Activated naive CD4-positive, alpha-beta T cell treated with anti-CD3 and anti-CD28 coated beads, Interleukin-2, amount 50 U/mL, for 72 hours (primary cell): ENCODE measurements around the gene SPOCD1. TPM values are rescaled to one million over a fixed set of nuclear protein-coding genes. Genes with fewer than 3 reads are reported as not detected.

Experiments
- ATAC-seq, 2 donors: fragments of 150-1000 bp; cut with Tn5 transposase; 2 replicates each; pipeline ENCODE4 v1.10.0; 2021; ENCODE audit warnings: mild to moderate bottlenecking in 2 of 2, moderate library complexity in 2 of 2
- DNase-seq, 2 donors: peaks; one replicate each; pipeline ENCODE4 v3.0.0; 2021 to 2022; ENCODE audit warnings: low spot score in 2 of 2
- H3K27ac Mint-ChIP-seq, 2 donors: one replicate each; pipeline ENCODE4 v1.8.0; 2022; ENCODE audit warnings: mild to moderate bottlenecking in 2 of 2, mixed read lengths in 2 of 2
- H3K36me3 Mint-ChIP-seq, 2 donors: one replicate each; pipeline ENCODE4 v1.8.0; 2022; ENCODE audit warnings: mixed read lengths in 2 of 2
- H3K9me3 Mint-ChIP-seq, 2 donors: one replicate each; pipeline ENCODE4 v1.8.0; 2022; ENCODE audit warnings: mixed read lengths in 2 of 2
- total RNA-seq, 2 donors: library from RNA; stranded (reverse); gene quantifications; one replicate each; pipeline ENCODE4 v1.2.3, GENCODE V29; 2022

The SPOCD1 gene
- 1 to 10 TPM in 1 of 2 donors, under 1 TPM in 1; 0.46 to 1.8 TPM for total RNA-seq

DNA sequence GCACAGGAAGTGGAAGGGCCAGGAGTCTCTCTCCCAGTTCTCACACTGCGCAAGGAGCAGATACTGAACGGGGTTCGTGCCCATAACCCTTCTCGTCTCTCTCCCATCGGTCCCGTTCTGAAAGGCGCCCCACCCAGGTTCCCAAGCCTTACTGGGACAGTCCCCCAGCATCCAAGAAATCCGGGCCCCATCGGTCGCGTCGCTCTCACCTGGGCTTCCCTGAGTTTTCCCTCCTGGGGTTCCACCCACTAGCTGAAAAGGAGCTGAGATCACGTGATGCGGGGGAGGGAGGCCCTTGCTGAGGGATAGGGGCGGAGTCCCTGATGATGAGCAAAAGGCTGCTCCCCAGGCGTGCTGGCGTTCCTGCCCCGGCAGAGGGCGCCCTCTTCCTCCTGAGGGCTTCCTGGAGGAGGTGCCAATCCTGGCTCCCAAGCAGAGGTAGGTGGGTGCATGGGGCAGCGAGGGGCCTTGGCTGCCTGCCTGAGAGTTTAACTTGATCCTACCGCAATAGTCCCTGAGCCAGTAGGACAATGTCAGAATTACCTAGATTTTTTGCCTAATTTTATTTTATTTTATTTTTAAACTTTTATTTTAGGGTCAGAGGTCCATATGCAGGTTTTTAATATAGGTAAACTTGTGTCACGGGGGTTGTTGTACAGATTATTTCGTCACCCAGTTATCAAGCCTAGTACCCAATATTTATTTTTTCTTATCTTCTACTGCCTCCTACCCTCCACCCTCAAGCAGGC is at the start of gene SPOCD1:
Gene SPOCD1, minus strand, starts transcription at position 271 of the 749 bp plus-strand sequence. CDS start 689 bp downstream, outside the sequence.
- Mint-ChIP-seq H3K36me3 (no peaks in the 10 kb centered on the region), H3K9me3 (no peaks in the 10 kb centered on the region), H3K27ac (peak within 1 kb of the TSS; percentile 17 to 55)
- ATAC-seq (peak; percentile 90 to 96), DNase-seq (peak; percentile 90 to 91)

DNA sequence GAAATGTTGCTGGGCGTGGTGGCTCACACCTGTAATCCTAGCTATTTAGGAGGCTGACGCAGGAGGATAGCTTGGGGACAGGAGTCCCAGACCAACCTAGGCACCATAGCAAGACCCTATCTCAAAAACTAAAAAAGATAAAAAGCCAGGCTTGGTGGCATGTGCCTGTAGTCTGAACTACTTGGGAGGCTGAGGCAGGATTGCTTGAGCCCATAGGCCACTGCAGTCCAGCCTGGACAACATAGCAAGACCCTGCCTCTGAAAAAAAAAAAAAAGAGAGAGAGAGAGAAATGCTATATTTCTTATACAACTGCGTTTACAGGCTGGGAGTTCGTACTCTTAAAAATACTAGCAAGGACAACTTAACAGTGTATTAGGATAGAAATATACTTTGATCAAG is 46.2 kb upstream of the SPOCD1 start:
- Mint-ChIP-seq H3K27ac (no peak overlapping the region), H3K9me3 (no peaks in the 10 kb centered on the region), H3K36me3 (no peaks in the 10 kb centered on the region)
- DNase-seq (no peak), ATAC-seq (no peak)

DNA sequence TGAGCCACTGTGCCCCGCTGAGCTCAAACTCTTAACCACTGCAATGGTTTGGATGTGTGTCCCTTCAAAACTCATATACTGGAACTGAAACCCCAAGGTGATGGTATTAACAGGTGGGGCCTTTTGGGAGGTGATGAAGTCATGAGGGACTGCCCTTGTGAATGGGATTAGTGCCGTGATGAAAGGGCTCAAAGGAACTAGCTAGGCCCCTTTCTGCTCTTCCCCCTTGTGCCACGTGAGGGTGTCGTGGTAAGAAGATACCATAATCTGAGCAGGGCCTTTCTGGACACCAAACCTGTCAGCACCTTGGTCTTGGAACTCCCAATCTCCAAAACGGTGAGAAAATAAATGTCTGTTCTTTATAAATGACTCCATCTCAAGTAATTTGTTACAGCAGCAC is 45.5 kb upstream of the SPOCD1 start:
- DNase-seq (no peak), ATAC-seq (no peak)
- H3K36me3 Mint-ChIP-seq: no peaks in the 10 kb centered on the region
- H3K9me3 Mint-ChIP-seq: no peaks in the 10 kb centered on the region
- H3K27ac Mint-ChIP-seq: no peak overlapping the region

DNA sequence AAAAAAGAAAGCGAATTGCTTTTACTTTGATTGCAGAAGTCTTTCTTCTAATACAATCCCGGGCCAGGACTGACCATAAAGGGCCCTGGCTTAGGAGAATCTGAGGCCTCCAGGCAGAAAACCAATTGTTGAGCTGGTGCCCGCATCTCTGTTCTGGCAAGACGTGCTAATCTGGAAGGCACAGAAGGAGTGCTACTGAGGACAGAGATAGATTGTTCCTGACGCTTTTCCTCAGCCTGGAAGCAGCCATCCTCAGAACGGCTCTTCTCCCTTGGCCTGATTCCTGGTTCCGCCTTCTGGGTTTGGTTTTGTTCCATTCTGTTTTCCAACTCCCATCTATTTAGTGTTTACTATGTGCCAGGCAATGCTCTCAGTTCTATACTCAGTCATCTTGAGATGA is 44.8 kb upstream of the SPOCD1 start:
- H3K9me3 Mint-ChIP-seq: no peaks in the 10 kb centered on the region
- H3K36me3 Mint-ChIP-seq: no peaks in the 10 kb centered on the region
- H3K27ac Mint-ChIP-seq: no peak overlapping the region
- ATAC-seq (no peak), DNase-seq (no peak)

DNA sequence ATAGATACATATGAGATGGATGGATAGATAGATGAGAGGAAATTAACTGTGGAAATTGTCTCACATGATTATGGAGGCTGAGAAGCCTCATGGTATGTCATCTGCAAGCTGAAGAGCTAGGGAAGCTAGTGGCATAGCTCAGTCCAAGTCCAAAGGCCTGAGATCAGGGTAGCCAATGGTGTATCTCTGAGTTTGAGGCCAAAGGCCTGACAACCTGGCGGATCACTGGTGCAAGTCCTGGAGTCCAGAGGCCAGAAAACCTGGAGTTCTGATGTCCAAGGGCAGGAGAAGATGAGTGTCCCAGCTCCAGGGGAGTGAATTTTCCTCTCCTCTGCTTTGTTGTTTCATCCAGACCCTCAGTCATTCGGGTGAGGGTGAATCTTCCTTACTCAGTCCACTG is 43.9 kb upstream of the SPOCD1 start:
- ATAC-seq: no peak
- no peak for DNase-seq
- Mint-ChIP-seq H3K27ac (peak overlapping the region in 1 of 2 donors; percentile 39), H3K36me3 (no peaks in the 10 kb centered on the region), H3K9me3 (no peaks in the 10 kb centered on the region)

DNA sequence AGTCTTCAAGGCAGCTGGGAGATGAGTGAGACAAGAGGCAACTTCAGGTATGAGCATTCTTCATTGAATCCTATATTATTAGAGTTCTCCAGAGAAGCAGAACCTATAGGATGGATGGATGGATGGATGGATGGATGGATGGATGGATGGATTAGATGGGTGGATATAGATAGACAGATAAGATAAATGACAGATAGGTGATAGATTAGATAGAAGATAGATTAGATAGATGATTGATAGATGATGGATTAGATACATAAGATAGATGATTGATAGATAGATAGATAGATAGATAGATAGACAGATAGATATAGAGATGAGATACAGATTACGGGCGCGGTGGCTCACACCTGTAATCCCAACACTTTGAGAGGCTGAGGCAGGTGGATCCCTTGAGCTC is 43.2 kb upstream of the SPOCD1 start:
- no peaks in the 10 kb centered on the region for H3K9me3 Mint-ChIP-seq
- H3K27ac Mint-ChIP-seq: peak overlapping the region in 1 of 2 donors; percentile 46
- no peak for DNase-seq
- no peaks in the 10 kb centered on the region for H3K36me3 Mint-ChIP-seq
- ATAC-seq: no peak

DNA sequence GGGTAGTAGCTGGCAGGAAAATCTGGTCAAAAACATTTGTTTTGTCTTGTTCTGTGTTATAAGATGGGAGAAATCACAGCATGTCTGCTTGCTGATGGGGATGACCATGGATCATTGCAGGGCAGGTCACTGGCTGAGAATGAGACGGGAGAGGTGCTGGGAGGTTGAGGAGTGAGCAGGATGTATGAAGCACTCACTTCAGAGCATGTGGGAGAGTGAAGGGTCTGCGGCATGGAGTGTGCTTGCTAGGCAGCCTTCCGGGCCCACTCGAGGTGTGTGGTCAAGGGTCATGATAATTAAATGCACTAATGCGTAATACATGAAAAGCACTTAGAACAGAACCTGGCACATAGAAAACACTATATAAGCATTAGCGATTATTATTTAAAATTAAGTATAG is 42.0 kb upstream of the SPOCD1 start:
- Mint-ChIP-seq H3K9me3 (no peaks in the 10 kb centered on the region), H3K36me3 (no peaks in the 10 kb centered on the region), H3K27ac (no peak overlapping the region)
- DNase-seq (no peak), ATAC-seq (no peak)

DNA sequence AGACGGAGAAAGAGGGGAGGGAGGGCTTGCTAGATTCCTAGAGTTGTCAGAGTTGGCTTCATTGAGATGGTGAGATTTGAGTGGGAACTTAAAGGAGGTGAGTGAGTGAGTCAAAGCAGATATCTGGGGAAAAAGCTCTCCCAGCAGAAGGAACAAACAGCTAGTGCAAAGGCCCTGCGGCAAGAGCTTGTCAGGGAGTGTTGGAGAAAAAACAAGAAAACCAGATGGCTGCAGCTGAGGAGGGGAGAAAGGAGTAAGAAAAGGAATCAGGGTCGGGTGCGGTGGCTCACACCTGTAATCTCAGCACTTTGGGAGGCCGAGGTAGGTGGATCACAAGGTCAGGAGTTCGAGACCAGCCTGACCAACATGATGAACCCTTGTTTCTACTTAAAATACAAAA is 40.3 kb upstream of the SPOCD1 start:
- ATAC-seq (no peak), DNase-seq (no peak)
- H3K36me3 Mint-ChIP-seq: no peaks in the 10 kb centered on the region
- H3K27ac Mint-ChIP-seq: no peak overlapping the region
- H3K9me3 Mint-ChIP-seq: no peaks in the 10 kb centered on the region

DNA sequence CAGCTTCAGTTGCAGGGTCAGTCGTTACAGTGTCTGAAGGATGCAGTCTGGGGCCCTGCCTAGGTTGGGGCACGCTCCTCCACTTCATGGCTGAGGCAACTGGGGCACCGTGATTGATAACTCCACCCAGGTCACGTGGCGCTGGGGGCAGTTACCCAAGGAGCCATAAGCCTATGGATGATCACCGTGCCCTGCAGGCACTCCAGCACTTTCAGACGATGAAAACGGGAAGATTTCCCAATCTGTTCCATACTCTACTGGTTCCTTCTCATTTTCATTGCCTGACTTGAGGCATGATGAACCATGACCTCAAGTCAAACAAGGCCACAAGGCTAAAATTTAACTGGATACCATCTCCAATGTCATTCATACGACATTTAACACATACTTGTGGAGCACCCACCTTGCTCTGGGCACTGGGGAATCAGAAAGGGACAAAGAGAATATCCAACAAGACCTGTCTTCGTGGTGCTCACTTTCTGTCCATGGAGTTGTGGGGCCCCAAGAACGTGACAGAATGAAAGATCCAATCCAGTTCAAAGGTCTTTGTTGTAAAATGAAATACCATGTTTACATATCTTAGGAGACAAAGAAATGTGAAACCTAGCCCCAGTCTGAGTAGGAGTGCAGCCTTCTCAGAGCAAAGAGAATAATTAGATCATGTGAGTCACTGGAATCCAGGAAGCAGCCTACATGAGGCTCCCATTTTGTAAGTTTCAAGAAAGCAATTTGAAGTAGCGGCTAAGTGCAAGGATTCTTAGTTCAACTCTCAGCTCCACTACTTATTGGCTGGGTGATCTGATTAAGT is 39.4 kb upstream of the SPOCD1 start:
- peak; percentile 44 to 76 for ATAC-seq
- no peaks in the 10 kb centered on the region for H3K9me3 Mint-ChIP-seq
- no peaks in the 10 kb centered on the region for H3K36me3 Mint-ChIP-seq
- DNase-seq: no peak
- no peak overlapping the region for H3K27ac Mint-ChIP-seq

DNA sequence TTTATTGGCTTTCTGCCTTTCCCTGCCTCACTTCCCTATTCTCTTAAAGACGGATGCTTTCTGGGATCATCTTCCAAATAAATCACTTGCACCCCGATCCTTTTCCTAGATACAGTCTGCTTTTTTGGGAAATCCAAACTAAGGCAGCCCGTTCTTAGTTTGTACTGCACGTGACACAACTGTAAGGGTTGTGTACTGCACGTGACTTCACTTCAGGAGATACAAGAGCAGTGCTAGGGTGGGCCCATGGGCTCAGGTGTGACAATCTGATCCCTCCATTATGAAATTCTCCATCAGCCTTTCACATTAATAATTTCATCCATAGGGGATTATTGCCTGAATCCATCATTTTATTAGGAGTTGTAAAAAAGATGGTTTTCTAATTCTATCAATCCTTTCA is 33.8 kb upstream of the SPOCD1 start:
- ATAC-seq (no peak), DNase-seq (no peak)
- peaks cover 4 to 7% of the 10 kb centered on the region in 2 donors for H3K9me3 Mint-ChIP-seq
- H3K36me3 Mint-ChIP-seq: no peaks in the 10 kb centered on the region
- no peak overlapping the region for H3K27ac Mint-ChIP-seq

DNA sequence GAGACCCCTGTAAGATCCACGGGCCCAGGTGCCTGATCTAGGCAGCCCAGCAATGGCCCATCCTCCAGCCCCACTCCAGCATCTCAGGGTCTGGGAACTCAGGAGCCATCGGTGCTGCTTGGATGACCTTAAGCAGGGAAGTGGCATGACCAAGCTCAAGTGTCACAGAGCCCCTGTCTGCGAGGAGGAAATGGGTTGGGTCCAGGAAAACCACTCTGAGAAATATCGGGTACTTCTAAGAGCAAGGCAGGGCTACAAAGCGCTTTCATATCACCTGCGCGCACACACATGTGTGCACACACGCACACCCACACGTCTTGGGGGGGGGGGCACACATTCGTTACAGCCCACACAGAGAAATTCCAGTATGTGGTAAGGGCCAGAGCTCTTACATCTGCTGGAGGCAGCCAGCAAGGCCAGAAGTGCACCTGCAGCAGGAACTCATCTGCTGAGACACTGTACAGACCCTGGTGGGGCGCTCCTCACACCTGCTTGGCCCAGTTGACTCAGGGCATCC is 32.6 kb upstream of the SPOCD1 start:
- ATAC-seq (peak; percentile 76 to 89), DNase-seq (peak in 1 of 2 donors; percentile 32)
- Mint-ChIP-seq H3K36me3 (no peaks in the 10 kb centered on the region), H3K27ac (peak overlapping the region in 1 of 2 donors; percentile 60), H3K9me3 (peaks cover 4 to 7% of the 10 kb centered on the region in 2 donors)

DNA sequence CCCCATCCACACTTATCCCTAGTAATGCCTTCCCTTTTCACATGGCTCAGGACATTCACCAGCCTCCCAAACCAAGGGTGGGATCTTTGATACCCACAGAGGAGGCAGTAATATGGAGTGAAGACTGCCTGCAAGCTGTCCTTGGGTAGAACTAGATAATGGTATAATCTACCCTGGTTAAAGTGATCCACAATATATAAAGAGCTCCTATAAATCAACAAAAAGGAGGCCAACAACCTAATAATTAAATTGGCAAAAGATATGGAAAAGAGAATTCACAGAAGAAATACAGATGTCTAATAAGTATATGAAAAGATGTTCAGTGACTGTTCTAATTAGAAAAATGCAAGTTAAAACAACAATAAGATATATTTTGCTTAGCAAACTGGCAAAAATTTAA is 30.7 kb upstream of the SPOCD1 start:
- ATAC-seq (no peak), DNase-seq (no peak)
- Mint-ChIP-seq H3K27ac (no peak overlapping the region), H3K36me3 (no peaks in the 10 kb centered on the region), H3K9me3 (peaks cover 4 to 7% of the 10 kb centered on the region in 2 donors)

DNA sequence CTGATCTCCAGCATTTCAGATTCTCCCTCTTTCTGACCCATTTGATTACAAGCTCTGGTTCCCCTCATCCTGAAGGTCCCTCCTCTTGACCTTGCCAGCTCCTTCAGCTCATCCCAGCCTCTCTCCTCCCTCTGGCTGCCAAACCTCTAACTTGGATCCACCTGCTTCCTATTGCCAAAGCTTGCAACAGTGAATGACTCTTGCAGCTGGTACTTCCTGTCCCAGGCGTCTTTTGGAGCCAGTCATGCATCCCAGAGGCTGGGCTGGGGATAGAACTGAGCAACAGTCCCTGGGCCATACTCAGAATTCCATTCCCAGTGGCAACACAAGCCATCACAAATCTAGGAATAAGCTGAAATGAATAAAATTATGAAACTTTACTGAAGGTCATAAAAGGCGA is 27.7 kb upstream of the SPOCD1 start:
- DNase-seq: no peak
- Mint-ChIP-seq H3K9me3 (peaks cover 4 to 7% of the 10 kb centered on the region in 2 donors), H3K36me3 (no peaks in the 10 kb centered on the region), H3K27ac (peak overlapping the region in 1 of 2 donors; percentile 54)
- no peak for ATAC-seq

DNA sequence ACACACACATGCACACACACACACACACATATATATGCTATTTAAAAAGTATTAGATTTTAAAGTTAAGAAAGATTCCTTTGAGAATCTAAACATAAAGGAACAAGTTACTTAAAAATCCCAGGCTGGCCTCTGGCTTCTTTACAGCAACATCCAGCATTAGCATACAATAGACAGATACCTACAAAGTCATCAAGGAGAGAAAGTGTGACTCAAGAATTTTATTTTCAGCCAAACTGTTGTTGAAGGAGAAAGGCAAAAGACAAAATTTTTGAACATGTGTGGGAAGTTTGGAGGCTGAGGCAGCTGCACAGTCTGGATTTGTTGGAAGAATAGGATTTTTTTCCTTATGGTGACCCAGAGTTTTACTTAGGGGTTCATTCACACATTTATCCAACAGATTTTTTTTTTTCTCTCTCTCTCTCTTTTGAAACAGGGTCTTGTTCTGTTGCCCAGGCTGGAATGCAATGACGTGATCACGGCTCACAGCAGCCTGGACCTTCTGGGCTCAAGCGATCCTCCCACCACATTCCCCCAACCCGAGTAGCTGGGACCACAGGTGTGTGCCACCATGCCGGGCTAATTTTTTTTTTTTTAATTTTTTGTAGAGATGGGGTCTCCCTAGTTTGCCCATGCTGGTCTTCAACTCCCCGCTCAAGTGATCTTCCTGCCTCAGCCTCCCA is 24.0 kb upstream of the SPOCD1 start:
- H3K9me3 Mint-ChIP-seq: no peaks in the 10 kb centered on the region

DNA sequence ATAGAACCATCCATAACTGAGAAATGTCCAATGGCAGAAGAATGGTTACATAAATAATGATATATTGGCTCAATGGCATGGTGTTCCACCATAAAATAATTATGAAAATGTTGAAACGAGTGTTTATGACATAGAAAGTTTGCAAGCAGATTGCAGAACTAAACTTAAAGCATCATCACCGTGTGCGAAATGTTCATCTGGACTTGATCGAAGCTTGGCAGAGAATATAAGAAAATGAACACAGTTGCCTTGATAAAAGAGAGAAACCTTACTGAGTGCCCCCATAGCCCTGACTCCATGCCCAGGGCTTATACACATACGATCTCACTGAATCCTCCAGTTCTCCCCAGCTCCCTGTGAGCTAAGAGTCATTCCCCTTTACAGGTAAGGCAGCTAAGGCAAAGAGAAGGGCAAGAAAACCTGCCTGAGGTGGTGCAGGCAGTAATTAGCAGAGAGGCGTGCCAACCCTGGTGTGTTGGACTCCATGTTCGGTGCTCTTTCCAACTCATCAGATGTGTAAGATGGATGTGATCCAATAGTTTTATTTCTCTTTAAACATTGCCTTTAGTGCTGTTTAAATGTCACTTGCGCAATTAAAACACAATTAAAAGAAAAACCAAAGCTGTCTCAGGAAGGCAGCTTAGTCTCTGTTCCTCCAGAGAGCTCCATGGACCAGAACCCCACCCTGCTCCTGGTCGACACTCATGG is 21.8 kb upstream of the SPOCD1 start:
- Mint-ChIP-seq H3K27ac (no peak overlapping the region), H3K9me3 (no peaks in the 10 kb centered on the region), H3K36me3 (no peaks in the 10 kb centered on the region)
- no peak for ATAC-seq
- DNase-seq: no peak

More for the DNA sequence above, 24.0 kb upstream of the SPOCD1 start:
- DNase-seq (no peak), ATAC-seq (no peak)
- no peak overlapping the region for H3K27ac Mint-ChIP-seq
- no peaks in the 10 kb centered on the region for H3K36me3 Mint-ChIP-seq

DNA sequence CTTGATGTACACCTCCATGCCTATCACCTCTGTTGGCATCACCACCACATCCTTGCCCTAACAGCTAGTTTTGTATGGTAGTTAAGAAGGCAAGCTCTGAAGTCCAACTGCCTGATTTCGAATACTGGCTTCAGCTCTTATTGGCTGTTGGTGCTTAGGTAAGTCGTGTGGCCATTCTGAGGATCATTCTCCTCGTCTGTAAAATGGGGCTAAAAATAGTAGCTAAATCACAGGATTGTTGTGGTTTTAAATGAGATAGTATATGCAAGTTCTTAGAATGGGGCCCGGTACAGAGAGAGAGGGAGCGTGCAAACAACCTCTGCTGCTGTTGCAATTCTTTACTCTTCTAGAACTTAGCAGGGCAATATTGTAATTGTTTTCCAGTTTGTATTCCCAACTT is 20.8 kb upstream of the SPOCD1 start:
- ATAC-seq: no peak
- H3K9me3 Mint-ChIP-seq: no peaks in the 10 kb centered on the region
- H3K27ac Mint-ChIP-seq: no peak overlapping the region
- DNase-seq: no peak
- no peaks in the 10 kb centered on the region for H3K36me3 Mint-ChIP-seq
